ENCODE data around the gene ZSWIM3.
A peak's percentile ranks its signal among the peaks of the same experiment; 100 is the strongest.
"Not testable (repeated sequence)": the region's sequence is repeated elsewhere in the genome, so short reads cannot be mapped to it uniquely, and the experiment has no call there.

Gene ZSWIM3

GRCh38 chr20:45857114-45857881 lies at the start of gene ZSWIM3, which contains the start of gene ACOT8:
TSS of gene ZSWIM3 (plus strand) at chr20:45857614. CDS start at chr20:45857826, 212 bp downstream.
TSS of gene ACOT8 (minus strand) at chr20:45857392. CDS start at chr20:45857315, 77 bp downstream.
- DNase-seq: peak; percentile 99 to 100

GRCh38 chr20:45810191-45810970 lies 47.0 kb upstream of the ZSWIM3 start:
- DNase-seq: no peak

GRCh38 chr20:45812157-45813005 lies 45.0 kb upstream of the ZSWIM3 start, which contains the start of gene UBE2C:
TSS of gene UBE2C (plus strand) at chr20:45812644. CDS start at chr20:45812696, 52 bp downstream.
- DNase-seq: peak; percentile 98 to 99

- no peak for DNase-seq
Measured at GRCh38 chr20:45813006-45813340, 44.4 kb upstream of the ZSWIM3 start.

GRCh38 chr20:45813489-45813888 lies 43.9 kb upstream of the ZSWIM3 start:
- DNase-seq: no peak

- DNase-seq: no peak
Measured at GRCh38 chr20:45814314-45814713, 43.1 kb upstream of the ZSWIM3 start.

GRCh38 chr20:45816951-45817350 lies 40.5 kb upstream of the ZSWIM3 start:
- DNase-seq: no peak

- peak in 1 of 2 experiments; percentile 51 for DNase-seq
Measured at GRCh38 chr20:45817376-45818194, 39.8 kb upstream of the ZSWIM3 start.

GRCh38 chr20:45818239-45818638 lies 39.2 kb upstream of the ZSWIM3 start:
- no peak for DNase-seq

- no peak for DNase-seq
Measured at GRCh38 chr20:45819466-45819865, 37.9 kb upstream of the ZSWIM3 start.

GRCh38 chr20:45821947-45822346 lies 35.5 kb upstream of the ZSWIM3 start:
- no peak for DNase-seq

GRCh38 chr20:45822857-45823256 lies 34.6 kb upstream of the ZSWIM3 start:
- no peak for DNase-seq

GRCh38 chr20:45823949-45824835 lies 33.2 kb upstream of the ZSWIM3 start:
- DNase-seq: no peak

- DNase-seq: no peak
Measured at GRCh38 chr20:45826381-45827019, 30.9 kb upstream of the ZSWIM3 start.

GRCh38 chr20:45827030-45827652 lies 30.3 kb upstream of the ZSWIM3 start, which contains the start of gene TNNC2:
TSS of gene TNNC2 (minus strand) at chr20:45827312. CDS start at chr20:45827248, 64 bp downstream.
- no peak for DNase-seq

- no peak for DNase-seq
Measured at GRCh38 chr20:45827712-45828111, 29.7 kb upstream of the ZSWIM3 start.

- no peak for DNase-seq
Measured at GRCh38 chr20:45828589-45828988, 28.8 kb upstream of the ZSWIM3 start.

- not testable (repeated sequence) for DNase-seq
Measured at GRCh38 chr20:45829673-45830106, 27.7 kb upstream of the ZSWIM3 start.

GRCh38 chr20:45832619-45833018 lies 24.8 kb upstream of the ZSWIM3 start:
- no peak for DNase-seq
